Upper lobe of right lung (tissue), 1 donor: ENCODE data around the gene FRMD3. TPM values are rescaled to one million over a fixed set of nuclear protein-coding genes. Genes with fewer than 3 reads are reported as not detected.
A peak's percentile ranks its signal among the peaks of the same experiment; 100 is the strongest.

Experiments used
- ATAC-seq: fragments of 200-7000 bp; cut with Tn5 transposase; one replicate; pipeline ENCODE4 v1.9.1; 2020; ENCODE audit warnings: mild to moderate bottlenecking, moderate library complexity
- DNase-seq: peaks from one replicate; pipeline ENCODE4 v3.0.0-alpha.2; 2020
- H3K27ac ChIP-seq: fragments of 200-600 bp; one replicate; pipeline ENCODE4 v1.8.0; 2022
- H3K27me3 ChIP-seq: fragments of 200-600 bp; one replicate; pipeline ENCODE4 v1.8.0; 2022; ENCODE audit warnings: mild to moderate bottlenecking
- H3K36me3 ChIP-seq: fragments of 200-600 bp; one replicate; pipeline ENCODE4 v1.8.0; 2022
- H3K4me1 ChIP-seq: fragments of 200-600 bp; one replicate; pipeline ENCODE4 v1.8.0; 2022
- H3K4me3 ChIP-seq: fragments of 200-600 bp; one replicate; pipeline ENCODE4 v1.8.0; 2022; ENCODE audit warnings: mild to moderate bottlenecking
- H3K9me3 ChIP-seq: fragments of 200-600 bp; one replicate; pipeline ENCODE4 v1.8.0; 2022
- intact Hi-C: fragments of 100-400 bp; cut with DNase I; formaldehyde crosslinking; loops from one replicate; pipeline ENCODE4 v1.11.0; 2022
- total RNA-seq: library from RNA; stranded (reverse); fragmentation: NEBNext Ultra II Directional; extraction: Animal tissue kit (Norgen Biotek cat#: 25700); gene quantifications from one replicate; pipeline ENCODE4 v1.2.1, GENCODE V29; 2021
- TF ChIP-seq, protein P1 (sequence below): fragments of 200-600 bp; IDR thresholded peaks from one replicate; pipeline ENCODE4 v1.8.0; 2022; ENCODE audit warnings: antibody characterized with exemption
- donor health status: DM: no; HTN: yes; CAD: no; lungs with severe emphysema.

Gene FRMD3
- total RNA-seq, 1 donor from 2014 or later = 10.8 TPM

DNA sequence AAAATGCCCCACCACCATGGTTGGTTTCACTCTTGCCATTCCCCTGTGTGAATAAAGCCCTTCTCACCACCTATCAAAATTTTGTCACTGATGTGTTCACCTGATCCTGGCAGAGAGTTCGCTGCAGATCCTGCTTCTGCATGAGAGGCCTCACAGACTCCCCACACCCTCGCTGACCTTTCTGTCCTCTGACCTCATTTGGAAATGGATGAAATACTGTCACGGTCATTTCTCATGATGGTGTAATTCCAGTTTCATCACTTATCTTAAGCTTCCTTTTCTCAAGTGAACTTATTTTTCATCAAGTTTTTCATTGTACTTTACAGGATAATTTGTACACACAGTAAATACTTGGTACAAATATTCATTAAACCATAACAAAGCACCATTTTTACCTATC is 131.3 kb downstream of the FRMD3 start:
- no peak for DNase-seq
- intact Hi-C loops = no loop called here

DNA sequence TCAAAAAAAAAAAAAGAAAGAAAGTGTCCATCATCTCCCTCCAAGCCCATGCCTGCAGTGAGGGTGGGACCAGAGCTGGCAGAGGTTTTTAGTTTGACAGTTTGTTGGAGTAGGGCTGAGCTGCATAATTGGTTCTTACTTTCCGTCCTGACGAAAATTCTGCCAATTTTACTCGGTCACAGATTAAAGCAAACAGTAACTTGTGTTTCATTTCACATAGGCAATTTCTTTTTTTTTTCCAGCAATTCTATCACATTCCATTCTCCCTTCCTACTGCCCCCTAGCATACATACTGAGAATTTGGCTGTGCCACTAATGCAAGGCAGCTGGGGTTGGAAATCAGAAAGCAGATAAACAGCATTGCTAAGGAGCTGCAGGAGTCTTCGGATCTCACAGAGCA is 132.4 kb downstream of the FRMD3 start:
- no peaks in the 10 kb centered on the region for H3K4me1 ChIP-seq
- TF ChIP-seq, protein P1, sequence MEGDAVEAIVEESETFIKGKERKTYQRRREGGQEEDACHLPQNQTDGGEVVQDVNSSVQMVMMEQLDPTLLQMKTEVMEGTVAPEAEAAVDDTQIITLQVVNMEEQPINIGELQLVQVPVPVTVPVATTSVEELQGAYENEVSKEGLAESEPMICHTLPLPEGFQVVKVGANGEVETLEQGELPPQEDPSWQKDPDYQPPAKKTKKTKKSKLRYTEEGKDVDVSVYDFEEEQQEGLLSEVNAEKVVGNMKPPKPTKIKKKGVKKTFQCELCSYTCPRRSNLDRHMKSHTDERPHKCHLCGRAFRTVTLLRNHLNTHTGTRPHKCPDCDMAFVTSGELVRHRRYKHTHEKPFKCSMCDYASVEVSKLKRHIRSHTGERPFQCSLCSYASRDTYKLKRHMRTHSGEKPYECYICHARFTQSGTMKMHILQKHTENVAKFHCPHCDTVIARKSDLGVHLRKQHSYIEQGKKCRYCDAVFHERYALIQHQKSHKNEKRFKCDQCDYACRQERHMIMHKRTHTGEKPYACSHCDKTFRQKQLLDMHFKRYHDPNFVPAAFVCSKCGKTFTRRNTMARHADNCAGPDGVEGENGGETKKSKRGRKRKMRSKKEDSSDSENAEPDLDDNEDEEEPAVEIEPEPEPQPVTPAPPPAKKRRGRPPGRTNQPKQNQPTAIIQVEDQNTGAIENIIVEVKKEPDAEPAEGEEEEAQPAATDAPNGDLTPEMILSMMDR = peak; percentile 12
- no peaks in the 10 kb centered on the region for H3K9me3 ChIP-seq
- no peak overlapping the region for H3K27ac ChIP-seq
- intact Hi-C loops = no loop called here
- H3K27me3 ChIP-seq = no peaks in the 10 kb centered on the region
- H3K36me3 ChIP-seq = no peaks in the 10 kb centered on the region
- ATAC-seq (peak; percentile 11), DNase-seq (no peak)
- H3K4me3 ChIP-seq = no peak overlapping the region

More for the DNA sequence above, 131.3 kb downstream of the FRMD3 start:
- H3K27me3 ChIP-seq = no peaks in the 10 kb centered on the region
- no peak overlapping the region for H3K27ac ChIP-seq
- H3K36me3 ChIP-seq = no peaks in the 10 kb centered on the region
- peak; percentile 43 for ATAC-seq
- H3K4me3 ChIP-seq = no peak overlapping the region
- TF ChIP-seq, protein P1 = no peak
- no peaks in the 10 kb centered on the region for H3K9me3 ChIP-seq
- no peaks in the 10 kb centered on the region for H3K4me1 ChIP-seq

DNA sequence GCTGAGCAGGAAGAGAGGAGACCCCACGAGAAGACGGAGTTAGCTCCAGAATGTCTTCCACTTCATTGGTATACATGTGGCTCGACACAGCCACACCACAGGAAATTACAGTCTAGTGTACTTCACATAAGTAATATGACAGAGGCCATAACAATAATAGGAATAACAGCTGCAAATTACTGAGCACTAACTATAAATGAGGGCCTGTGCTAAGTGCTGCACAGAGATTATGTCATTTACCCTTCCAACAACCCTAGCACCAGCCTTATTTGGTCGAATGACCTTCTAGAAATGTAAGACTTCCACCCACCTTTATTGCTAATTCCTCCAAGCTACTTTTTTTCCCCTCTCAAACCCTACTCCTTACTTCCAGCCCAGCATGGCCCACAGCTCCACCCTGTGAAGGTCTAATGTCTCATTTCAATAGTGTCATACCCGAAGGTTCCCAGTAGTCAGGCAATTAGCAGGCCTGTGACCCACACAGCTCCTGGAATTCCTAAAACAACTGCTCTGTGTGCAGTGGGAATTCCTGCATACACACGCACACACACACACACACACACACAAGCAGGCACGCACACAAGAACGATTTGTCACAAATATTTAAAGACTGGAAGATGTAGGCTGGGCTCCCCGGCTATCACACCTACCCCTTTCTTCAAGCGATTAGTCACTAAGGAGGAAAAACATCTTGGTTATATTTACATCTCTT is 134.5 kb downstream of the FRMD3 start:
- TF ChIP-seq, protein P1 = no peak
- Histone ChIP-seq H3K36me3 (no peaks in the 10 kb centered on the region), H3K27ac (no peak overlapping the region), H3K4me1 (no peaks in the 10 kb centered on the region), H3K9me3 (no peaks in the 10 kb centered on the region), H3K27me3 (no peaks in the 10 kb centered on the region), H3K4me3 (no peak overlapping the region)
- DNase-seq (no peak), ATAC-seq (peak; percentile 51)
- intact Hi-C loops = no loop called here

DNA sequence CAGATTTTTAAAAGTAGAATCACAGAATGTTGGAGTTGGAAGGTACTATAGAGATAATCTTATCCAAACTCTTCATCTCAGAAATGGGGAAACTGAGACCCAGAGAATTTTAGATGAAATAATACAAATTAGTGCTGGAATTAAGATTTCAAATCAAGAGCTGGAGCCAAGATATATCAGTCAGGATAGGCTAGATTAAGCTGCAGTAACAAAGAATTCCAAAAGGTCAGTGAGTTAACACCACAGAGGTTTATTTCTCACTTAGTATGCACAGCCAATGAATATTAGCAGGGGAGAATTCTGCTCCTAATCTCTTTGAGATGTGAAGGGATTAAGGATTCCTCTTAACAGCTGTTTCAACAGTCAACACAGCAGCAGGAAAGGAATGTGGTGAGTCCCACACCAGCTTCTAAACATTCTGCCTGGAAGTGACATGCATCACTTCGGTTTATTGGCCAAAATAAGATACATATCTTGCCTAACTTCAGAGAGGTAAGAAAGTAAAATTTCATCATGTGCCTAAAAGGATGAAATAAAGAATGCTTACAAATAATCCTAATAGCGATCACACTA is 136.8 kb downstream of the FRMD3 start:
- no peak overlapping the region for H3K4me3 ChIP-seq
- intact Hi-C loops = no loop called here
- H3K27ac ChIP-seq = no peak overlapping the region
- H3K4me1 ChIP-seq = no peaks in the 10 kb centered on the region
- TF ChIP-seq, protein P1 = no peak
- H3K36me3 ChIP-seq = no peaks in the 10 kb centered on the region
- no peaks in the 10 kb centered on the region for H3K27me3 ChIP-seq
- ATAC-seq = no peak
- no peak for DNase-seq
- H3K9me3 ChIP-seq = no peaks in the 10 kb centered on the region

DNA sequence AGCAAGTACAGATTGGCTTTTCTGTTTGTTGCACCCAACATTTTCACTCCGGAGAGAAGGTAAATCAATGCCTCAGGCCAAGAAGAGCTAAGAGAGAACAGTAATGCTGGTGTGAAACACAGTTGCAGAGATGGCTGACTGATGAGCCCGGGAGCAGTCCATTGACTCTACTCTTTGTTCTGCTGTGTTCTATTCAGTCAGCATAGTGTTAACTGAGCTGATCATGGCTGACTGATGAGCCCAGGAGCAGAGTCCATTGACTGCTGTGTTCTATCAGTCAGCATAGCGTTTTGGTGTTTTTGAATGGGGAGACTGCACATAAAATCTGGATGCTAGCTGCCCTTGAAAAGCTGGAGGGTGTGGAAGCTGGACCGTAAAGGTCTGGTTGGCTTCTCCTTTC is 141.4 kb downstream of the FRMD3 start:
- no peaks in the 10 kb centered on the region for H3K27me3 ChIP-seq
- no peaks in the 10 kb centered on the region for H3K4me1 ChIP-seq
- TF ChIP-seq, protein P1 = no peak
- H3K36me3 ChIP-seq = no peaks in the 10 kb centered on the region
- no peak for DNase-seq
- ATAC-seq = no peak
- no peaks in the 10 kb centered on the region for H3K9me3 ChIP-seq
- no peak overlapping the region for H3K27ac ChIP-seq
- intact Hi-C loops = no loop called here
- H3K4me3 ChIP-seq = no peak overlapping the region
